Sigmoid colon (tissue), 4 donors: ENCODE measurements around the gene SPRED3.

Source experiments
- EP300 ChIP-seq, 4 donors: sonication (generic); formaldehyde crosslinking; IDR thresholded peaks; one replicate each; pipeline ENCODE4 v1.6.1; 2017; ENCODE audit warnings: antibody characterized with exemption in 4 of 4
- POLR2A ChIP-seq, 2 donors: fragments of 450-650 bp; IDR thresholded peaks; one replicate each; pipeline ENCODE4 v1.6.1; 2016; ENCODE audit warnings: antibody characterized with exemption in 2 of 2, mild to moderate bottlenecking in 2 of 2, moderate library complexity in 2 of 2
- POLR2AphosphoS5 ChIP-seq, 4 donors: sonication (generic); formaldehyde crosslinking; IDR thresholded peaks; one replicate each; pipeline ENCODE4 v1.6.1; 2017; ENCODE audit warnings: antibody characterized with exemption in 4 of 4
- TF ChIP-seq, protein P1 (sequence below), 4 experiments: fragments of 450-650 bp in 3 of 4; fragments of 200-600 bp in 1 of 4; IDR thresholded peaks; one replicate each; pipeline ENCODE4 v1.5.1; 2016 to 2019; ENCODE audit warnings: antibody characterized with exemption in 4 of 4, mild to moderate bottlenecking in 3 of 4, moderate library complexity in 2 of 4

GRCh38 chr19:38388349-38389100, at the start of gene SPRED3:
- TF ChIP-seq POLR2AphosphoS5 (IDR thresholded peaks at IDR 0.05) = no peak
- no peak for TF ChIP-seq POLR2A (IDR thresholded peaks at IDR 0.05)
- TF ChIP-seq, protein P1, sequence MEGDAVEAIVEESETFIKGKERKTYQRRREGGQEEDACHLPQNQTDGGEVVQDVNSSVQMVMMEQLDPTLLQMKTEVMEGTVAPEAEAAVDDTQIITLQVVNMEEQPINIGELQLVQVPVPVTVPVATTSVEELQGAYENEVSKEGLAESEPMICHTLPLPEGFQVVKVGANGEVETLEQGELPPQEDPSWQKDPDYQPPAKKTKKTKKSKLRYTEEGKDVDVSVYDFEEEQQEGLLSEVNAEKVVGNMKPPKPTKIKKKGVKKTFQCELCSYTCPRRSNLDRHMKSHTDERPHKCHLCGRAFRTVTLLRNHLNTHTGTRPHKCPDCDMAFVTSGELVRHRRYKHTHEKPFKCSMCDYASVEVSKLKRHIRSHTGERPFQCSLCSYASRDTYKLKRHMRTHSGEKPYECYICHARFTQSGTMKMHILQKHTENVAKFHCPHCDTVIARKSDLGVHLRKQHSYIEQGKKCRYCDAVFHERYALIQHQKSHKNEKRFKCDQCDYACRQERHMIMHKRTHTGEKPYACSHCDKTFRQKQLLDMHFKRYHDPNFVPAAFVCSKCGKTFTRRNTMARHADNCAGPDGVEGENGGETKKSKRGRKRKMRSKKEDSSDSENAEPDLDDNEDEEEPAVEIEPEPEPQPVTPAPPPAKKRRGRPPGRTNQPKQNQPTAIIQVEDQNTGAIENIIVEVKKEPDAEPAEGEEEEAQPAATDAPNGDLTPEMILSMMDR (IDR thresholded peaks at IDR 0.05) = no peak
- TF ChIP-seq EP300 (IDR thresholded peaks at IDR 0.05) = no peak
